HG03060 (cell line): ENCODE results near the gene FAM78B.

Experiments
- ATAC-seq: cut with Tn5 transposase; IDR thresholded peaks from one replicate; pipeline ENCODE4 v1.9.1; 2021; ENCODE audit warnings: low read depth, moderate number of reproducible peaks; ENCODE audit not compliant: unreplicated experiment

Gene FAM78B

GRCh38 chr1:166122873-166123466, 43.8 kb downstream of the FAM78B start:
- ATAC-seq = no peak

GRCh38 chr1:166121010-166121409, 45.8 kb downstream of the FAM78B start:
- no peak for ATAC-seq

GRCh38 chr1:166120281-166120680, 46.5 kb downstream of the FAM78B start:
- no peak for ATAC-seq

- no peak for ATAC-seq
Observed at GRCh38 chr1:166119471-166119965, 47.3 kb downstream of the FAM78B start.

- ATAC-seq = no peak
Observed at GRCh38 chr1:166117776-166118175, 49.0 kb downstream of the FAM78B start.

- no peak for ATAC-seq
Observed at GRCh38 chr1:166116026-166116425, 50.8 kb downstream of the FAM78B start.

GRCh38 chr1:166114419-166114818, 52.4 kb downstream of the FAM78B start:
- ATAC-seq = no peak

- ATAC-seq = no peak
Observed at GRCh38 chr1:166113630-166114029, 53.2 kb downstream of the FAM78B start.

GRCh38 chr1:166113031-166113430, 53.8 kb downstream of the FAM78B start:
- ATAC-seq = no peak

GRCh38 chr1:166112425-166112824, 54.4 kb downstream of the FAM78B start:
- no peak for ATAC-seq

- no peak for ATAC-seq
Observed at GRCh38 chr1:166111430-166111829, 55.4 kb downstream of the FAM78B start.

GRCh38 chr1:166090244-166090643, 76.6 kb downstream of the FAM78B start:
- no peak for ATAC-seq

- ATAC-seq = peak; percentile 51
Observed at GRCh38 chr1:166089804-166090203, 77.0 kb downstream of the FAM78B start.

- no peak for ATAC-seq
Observed at GRCh38 chr1:166088572-166088955, 78.2 kb downstream of the FAM78B start.

GRCh38 chr1:166087734-166088571, 78.8 kb downstream of the FAM78B start:
- no peak for ATAC-seq

GRCh38 chr1:166086113-166086883, 80.5 kb downstream of the FAM78B start:
- no peak for ATAC-seq

- no peak for ATAC-seq
Observed at GRCh38 chr1:166084613-166085012, 82.2 kb downstream of the FAM78B start.

GRCh38 chr1:166083887-166084286, 82.9 kb downstream of the FAM78B start:
- peak; percentile 74 for ATAC-seq

GRCh38 chr1:166082601-166083000, 84.2 kb downstream of the FAM78B start:
- ATAC-seq = no peak

- no peak for ATAC-seq
Observed at GRCh38 chr1:166080967-166081870, 85.6 kb downstream of the FAM78B start.
